Erythroblast (primary cell): ENCODE data around the gene ADAMTS2.

ENCODE experiments used
- GATA1 ChIP-seq: IDR thresholded peaks from 2 replicates; pipeline ENCODE4 v1.6.1; 2011; ENCODE audit warnings: low read depth, mild to moderate bottlenecking, control low read depth, low read length, moderate library complexity
- POLR2A ChIP-seq: IDR thresholded peaks from 2 replicates; pipeline ENCODE4 v1.6.1; 2011; ENCODE audit warnings: mild to moderate bottlenecking, low read length

GRCh38 chr5:179268399-179268952 lies 76.8 kb downstream of the ADAMTS2 start:
- TF ChIP-seq POLR2A = no peak
- no peak for TF ChIP-seq GATA1
